Heart left ventricle (tissue), 13 donors: Measurements from ENCODE around the gene SLC12A5.

Experiments
- CTCF ChIP-seq, 12 donors: fragments of 200-600 bp; sonication (generic) in 4 of 12; IDR thresholded peaks; one replicate each; pipeline versions ENCODE4 v1.5.0 to v1.8.0; 2018 to 2022; ENCODE audit warnings: antibody characterized with exemption in 12 of 12, mild to moderate bottlenecking in 5 of 12
- POLR2A ChIP-seq, 2 donors: fragments of 450-650 bp; IDR thresholded peaks; one replicate each; pipeline ENCODE4 v1.6.1; 2017; ENCODE audit warnings: antibody characterized with exemption in 2 of 2, mild to moderate bottlenecking in 2 of 2, moderate library complexity in 2 of 2
- donor health status: ischemic (EF 13 %, LVEDD 7.1; RV severe dilation, severe dysfunction).
- donor health status: DM: no; HTN: yes; CAD: no.
- donor health status: DM: no; HTN: no; CAD: no.
- donor health status: ischemic (EF 25% LVEDD 6.9; RV normal size, moderate dysfunction).
- donor health status: ischemic (EF 25% LVEDD 5.7; RV mildly dilated, moderate dysfunction).
- donor health status: ischemic (EF 35%, LVEDD 5.7; RV mildly dilated, moderate dysfunction).
- donor health status: nonischemic (EF 11% LVEDD 7.7; RV severe dilation, severe dysfunction).
- donor health status: DM: yes; HTN: yes; CAD: no.
- donor health status: PGD.
- donor health status: ischemic (EF 29% LVEDD 5.4; RV normal size, mild dysfunction).
- donor health status: nonischemic (EF 23%, LVEDD 6.1; RV moderate dilation, normal function).

GRCh38 chr20:46060301-46060881 lies 31.4 kb downstream of the SLC12A5 start:
- TF ChIP-seq POLR2A (IDR thresholded peaks at IDR 0.05) (no peak), CTCF (IDR thresholded peaks at IDR 0.05) (no peak)
